Panc1 (cell line): Measurements from ENCODE around the gene NFKB2. TPM values are rescaled to one million over a fixed set of nuclear protein-coding genes. Genes with fewer than 3 reads are reported as not detected.

Experiments used
- ATAC-seq: fragments of 200-7000 bp; cut with Tn5 transposase; 2 replicates; pipeline ENCODE4 v1.9.1; 2020; ENCODE audit warnings: mild to moderate bottlenecking, moderate library complexity
- BruUV-seq: library from RNA; stranded (reverse); fragments of 400-500 nt; replicated peaks from 2 replicates; lab custom pipeline; 2021; lab: Mats Ljungman, UMichigan
- CTCF ChIA-PET: fragments of 300-600 bp; sonication (Branson Sonifier 250); formaldehyde crosslinking; loops from one replicate; lab custom pipeline; 2022; ENCODE audit warnings: antibody characterized with exemption; lab: Charles Lee
- POLR2A ChIA-PET: fragments of 300-600 bp; sonication (Branson Sonifier 250); formaldehyde crosslinking; loops from one replicate; lab custom pipeline; 2022; ENCODE audit warnings: antibody characterized with exemption; lab: Charles Lee
- DNase-seq: peaks from one replicate; pipeline ENCODE4 v3.0.0-alpha.2; 2010; ENCODE audit warnings: low read depth, low spot score
- H3K27ac ChIP-seq: 2 replicates; pipeline ENCODE4 v1.5.1; 2011; ENCODE audit warnings: mild to moderate bottlenecking, low read length, inconsistent platforms
- H3K27me3 ChIP-seq: fragments of 200-500 bp; sonication (Bioruptor generic); 2 replicates; pipeline ENCODE4 v1.6.0; 2014; ENCODE audit warnings: low read length, inconsistent platforms; ENCODE audit not compliant: control insufficient read depth, insufficient read depth
- H3K36me3 ChIP-seq: fragments of 200-500 bp; sonication (Bioruptor generic); 2 replicates; pipeline ENCODE4 v1.5.1; 2014; ENCODE audit warnings: inconsistent platforms, mild to moderate bottlenecking, low read length, moderate library complexity; ENCODE audit not compliant: control insufficient read depth, insufficient read depth
- H3K4me1 ChIP-seq: 2 replicates; pipeline ENCODE4 v1.5.1; 2011; ENCODE audit warnings: inconsistent platforms, mild to moderate bottlenecking, low read length, moderate library complexity; ENCODE audit not compliant: control insufficient read depth, insufficient read depth
- H3K4me3 ChIP-seq, 2 experiments: 2 replicates each; pipeline ENCODE4 v1.5.1; 2011 to 2012; ENCODE audit warnings: low read depth in 2 of 2, low read length in 2 of 2, mild to moderate bottlenecking in 2 of 2, inconsistent platforms in 1 of 2, moderate library complexity in 1 of 2
- H3K9me3 ChIP-seq: fragments of 200-500 bp; sonication (Bioruptor generic); 2 replicates; pipeline ENCODE4 v1.5.1; 2014; ENCODE audit warnings: low read depth, mild to moderate bottlenecking, inconsistent platforms, low read length, moderate library complexity; ENCODE audit not compliant: control insufficient read depth, insufficient read depth
- POLR2AphosphoS5 ChIP-seq: IDR thresholded peaks from 2 replicates; pipeline ENCODE4 v1.6.1; 2012; ENCODE audit warnings: mild to moderate bottlenecking, low read depth, low read length, moderate library complexity
- SIN3A ChIP-seq: IDR thresholded peaks from 2 replicates; pipeline ENCODE4 v1.6.1; 2012; ENCODE audit warnings: low read depth, mild to moderate bottlenecking, low read length, moderate library complexity, borderline replicate concordance; ENCODE audit not compliant: insufficient read depth
- TCF7L2 ChIP-seq: IDR thresholded peaks from 2 replicates; pipeline ENCODE4 v1.6.1; 2011; ENCODE audit warnings: mild to moderate bottlenecking, low read depth, low read length, inconsistent platforms
- in situ Hi-C: cut with HindIII; loops from 2 replicates; pipeline ENCODE4 v1.10.0; 2016; ENCODE audit warnings: low sequenced_read_pairs, low pct_unique_long_range_greater_than_20kb
- intact Hi-C: fragments of 100-400 bp; cut with micrococcal nuclease; formaldehyde crosslinking; loops from one replicate; pipeline ENCODE4 v1.10.0; 2022; ENCODE audit not compliant: unreplicated experiment
- total RNA-seq: library from RNA; stranded (reverse); gene quantifications from one replicate; pipeline ENCODE4 v1.2.1, GENCODE V29; 2021; ENCODE audit not compliant: unreplicated experiment
- TF ChIP-seq, protein P1 (sequence below), 2 experiments: IDR thresholded peaks; 2 replicates each; pipeline ENCODE4 v1.6.1; 2011 to 2012; ENCODE audit warnings: low read depth in 2 of 2, control low read depth in 1 of 2, low read length in 1 of 2, mild to moderate bottlenecking in 1 of 2, moderate library complexity in 1 of 2; ENCODE audit not compliant: insufficient read depth in 1 of 2
- TF ChIP-seq, protein P2 (sequence below): fragments of 450-650 bp; IDR thresholded peaks from 2 replicates; pipeline ENCODE4 v1.5.1; 2017; ENCODE audit warnings: mild to moderate bottlenecking

Gene NFKB2
- total RNA-seq, 1 experiment from 2014 or later: 105 TPM

GRCh38 chr10:102413806-102414561 is 18.5 kb downstream of the NFKB2 start:
- TF ChIP-seq POLR2AphosphoS5: no peak
- TF ChIP-seq, protein P1, sequence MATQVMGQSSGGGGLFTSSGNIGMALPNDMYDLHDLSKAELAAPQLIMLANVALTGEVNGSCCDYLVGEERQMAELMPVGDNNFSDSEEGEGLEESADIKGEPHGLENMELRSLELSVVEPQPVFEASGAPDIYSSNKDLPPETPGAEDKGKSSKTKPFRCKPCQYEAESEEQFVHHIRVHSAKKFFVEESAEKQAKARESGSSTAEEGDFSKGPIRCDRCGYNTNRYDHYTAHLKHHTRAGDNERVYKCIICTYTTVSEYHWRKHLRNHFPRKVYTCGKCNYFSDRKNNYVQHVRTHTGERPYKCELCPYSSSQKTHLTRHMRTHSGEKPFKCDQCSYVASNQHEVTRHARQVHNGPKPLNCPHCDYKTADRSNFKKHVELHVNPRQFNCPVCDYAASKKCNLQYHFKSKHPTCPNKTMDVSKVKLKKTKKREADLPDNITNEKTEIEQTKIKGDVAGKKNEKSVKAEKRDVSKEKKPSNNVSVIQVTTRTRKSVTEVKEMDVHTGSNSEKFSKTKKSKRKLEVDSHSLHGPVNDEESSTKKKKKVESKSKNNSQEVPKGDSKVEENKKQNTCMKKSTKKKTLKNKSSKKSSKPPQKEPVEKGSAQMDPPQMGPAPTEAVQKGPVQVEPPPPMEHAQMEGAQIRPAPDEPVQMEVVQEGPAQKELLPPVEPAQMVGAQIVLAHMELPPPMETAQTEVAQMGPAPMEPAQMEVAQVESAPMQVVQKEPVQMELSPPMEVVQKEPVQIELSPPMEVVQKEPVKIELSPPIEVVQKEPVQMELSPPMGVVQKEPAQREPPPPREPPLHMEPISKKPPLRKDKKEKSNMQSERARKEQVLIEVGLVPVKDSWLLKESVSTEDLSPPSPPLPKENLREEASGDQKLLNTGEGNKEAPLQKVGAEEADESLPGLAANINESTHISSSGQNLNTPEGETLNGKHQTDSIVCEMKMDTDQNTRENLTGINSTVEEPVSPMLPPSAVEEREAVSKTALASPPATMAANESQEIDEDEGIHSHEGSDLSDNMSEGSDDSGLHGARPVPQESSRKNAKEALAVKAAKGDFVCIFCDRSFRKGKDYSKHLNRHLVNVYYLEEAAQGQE (IDR thresholded peaks at IDR 0.05; ENCODE audit: insufficient read depth in 1 of 2, low read depth in 2 of 2, low read length in 1 of 2): no peak
- TF ChIP-seq, protein P2, sequence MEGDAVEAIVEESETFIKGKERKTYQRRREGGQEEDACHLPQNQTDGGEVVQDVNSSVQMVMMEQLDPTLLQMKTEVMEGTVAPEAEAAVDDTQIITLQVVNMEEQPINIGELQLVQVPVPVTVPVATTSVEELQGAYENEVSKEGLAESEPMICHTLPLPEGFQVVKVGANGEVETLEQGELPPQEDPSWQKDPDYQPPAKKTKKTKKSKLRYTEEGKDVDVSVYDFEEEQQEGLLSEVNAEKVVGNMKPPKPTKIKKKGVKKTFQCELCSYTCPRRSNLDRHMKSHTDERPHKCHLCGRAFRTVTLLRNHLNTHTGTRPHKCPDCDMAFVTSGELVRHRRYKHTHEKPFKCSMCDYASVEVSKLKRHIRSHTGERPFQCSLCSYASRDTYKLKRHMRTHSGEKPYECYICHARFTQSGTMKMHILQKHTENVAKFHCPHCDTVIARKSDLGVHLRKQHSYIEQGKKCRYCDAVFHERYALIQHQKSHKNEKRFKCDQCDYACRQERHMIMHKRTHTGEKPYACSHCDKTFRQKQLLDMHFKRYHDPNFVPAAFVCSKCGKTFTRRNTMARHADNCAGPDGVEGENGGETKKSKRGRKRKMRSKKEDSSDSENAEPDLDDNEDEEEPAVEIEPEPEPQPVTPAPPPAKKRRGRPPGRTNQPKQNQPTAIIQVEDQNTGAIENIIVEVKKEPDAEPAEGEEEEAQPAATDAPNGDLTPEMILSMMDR: no peak
- TF ChIP-seq SIN3A: no peak
- no peak for TF ChIP-seq TCF7L2
- CTCF ChIA-PET: no interaction called here
- H3K4me3 ChIP-seq: no peak overlapping the region
- no TSS peak for BruUV-seq
- no peak for DNase-seq
- in situ Hi-C loops (no loop called here), intact Hi-C loops (no loop called here)
- H3K36me3 ChIP-seq: no peaks in the 10 kb centered on the region; the same call in 1 of the 2 replicates
- no peak overlapping the region for H3K27ac ChIP-seq
- no peaks in the 10 kb centered on the region for H3K9me3 ChIP-seq
- ATAC-seq: no peak
- H3K27me3 ChIP-seq: 0 out of 2 replicates have a peak, but pooled peaks cover 2% of the 10 kb centered on the region
- H3K4me1 ChIP-seq: peaks cover 8% of the 10 kb centered on the region
- POLR2A ChIA-PET: no interaction called here

GRCh38 chr10:102414749-102415148 is 19.2 kb downstream of the NFKB2 start:
- no peak for ATAC-seq
- ChIA-PET CTCF (interaction anchor here (0.7 kb wide), 1 partner anchor 185 kb away, joined by 4 read pairs; no protein-coding TSS in a partner anchor), POLR2A (no interaction called here)
- DNase-seq: no peak
- Histone ChIP-seq H3K9me3 (no peaks in the 10 kb centered on the region), H3K4me3 (no peak overlapping the region), H3K27ac (no peak overlapping the region), H3K4me1 (peaks cover 8% of the 10 kb centered on the region), H3K36me3 (no peaks in the 10 kb centered on the region; the same call in 1 of the 2 replicates), H3K27me3 (0 out of 2 replicates have a peak, but pooled peaks cover 2% of the 10 kb centered on the region)
- in situ Hi-C loops (no loop called here), intact Hi-C loops (no loop called here)
- BruUV-seq: no TSS peak
- TF ChIP-seq SIN3A (no peak), POLR2AphosphoS5 (no peak), TCF7L2 (no peak)
- TF ChIP-seq, protein P1 (IDR thresholded peaks at IDR 0.05; ENCODE audit: insufficient read depth in 1 of 2, low read depth in 2 of 2, low read length in 1 of 2): no peak
- TF ChIP-seq, protein P2: no peak
